ENCODE data around the gene CNTNAP2. TPM values are rescaled to one million over a fixed set of nuclear protein-coding genes. Genes with fewer than 3 reads are reported as not detected.

The CNTNAP2 gene
- total and polyA plus RNA-seq, 4 donors, result 0.14 to 2.3 (median 1.1) TPM

- no peaks in the 10 kb centered on the region for H3K36me3 ChIP-seq (ENCODE audit: control insufficient read depth in 4 of 4, insufficient read depth in 3 of 4, low read depth in 1 of 4, low read length in 3 of 4)
- H3K9me3 ChIP-seq (ENCODE audit: control insufficient read depth in 4 of 4, low read length in 3 of 4), result no peaks in the 10 kb centered on the region
- peaks cover 0 to 9% (median 0%) of the 10 kb centered on the region in 4 donors for H3K27me3 ChIP-seq (ENCODE audit: control insufficient read depth in 4 of 4, insufficient read depth in 4 of 4, low read length in 3 of 4)
- TF ChIP-seq, protein P1, sequence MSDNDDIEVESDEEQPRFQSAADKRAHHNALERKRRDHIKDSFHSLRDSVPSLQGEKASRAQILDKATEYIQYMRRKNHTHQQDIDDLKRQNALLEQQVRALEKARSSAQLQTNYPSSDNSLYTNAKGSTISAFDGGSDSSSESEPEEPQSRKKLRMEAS (IDR thresholded peaks at IDR 0.05), result no peak
- TF ChIP-seq TAF1 (conservative IDR thresholded peaks at IDR 0.05) (no peak), ATF3 (IDR thresholded peaks at IDR 0.05) (no peak), HNF4A (conservative IDR thresholded peaks at IDR 0.05) (no peak), FOXA2 (IDR thresholded peaks at IDR 0.05) (no peak), REST (IDR thresholded peaks at IDR 0.05) (no peak), RAD21 (IDR thresholded peaks at IDR 0.05) (no peak), FOXA1 (IDR thresholded peaks at IDR 0.05) (no peak), JUND (IDR thresholded peaks at IDR 0.05) (no peak), NR2F2 (IDR thresholded peaks at IDR 0.05) (no peak)
- TF ChIP-seq, protein P2, sequence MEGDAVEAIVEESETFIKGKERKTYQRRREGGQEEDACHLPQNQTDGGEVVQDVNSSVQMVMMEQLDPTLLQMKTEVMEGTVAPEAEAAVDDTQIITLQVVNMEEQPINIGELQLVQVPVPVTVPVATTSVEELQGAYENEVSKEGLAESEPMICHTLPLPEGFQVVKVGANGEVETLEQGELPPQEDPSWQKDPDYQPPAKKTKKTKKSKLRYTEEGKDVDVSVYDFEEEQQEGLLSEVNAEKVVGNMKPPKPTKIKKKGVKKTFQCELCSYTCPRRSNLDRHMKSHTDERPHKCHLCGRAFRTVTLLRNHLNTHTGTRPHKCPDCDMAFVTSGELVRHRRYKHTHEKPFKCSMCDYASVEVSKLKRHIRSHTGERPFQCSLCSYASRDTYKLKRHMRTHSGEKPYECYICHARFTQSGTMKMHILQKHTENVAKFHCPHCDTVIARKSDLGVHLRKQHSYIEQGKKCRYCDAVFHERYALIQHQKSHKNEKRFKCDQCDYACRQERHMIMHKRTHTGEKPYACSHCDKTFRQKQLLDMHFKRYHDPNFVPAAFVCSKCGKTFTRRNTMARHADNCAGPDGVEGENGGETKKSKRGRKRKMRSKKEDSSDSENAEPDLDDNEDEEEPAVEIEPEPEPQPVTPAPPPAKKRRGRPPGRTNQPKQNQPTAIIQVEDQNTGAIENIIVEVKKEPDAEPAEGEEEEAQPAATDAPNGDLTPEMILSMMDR (IDR thresholded peaks at IDR 0.05; ENCODE audit: low read depth, low read length, missing input control), result no peak
- no peaks in the 10 kb centered on the region for H3K4me1 ChIP-seq (ENCODE audit: control insufficient read depth in 4 of 4, insufficient read depth in 4 of 4, low read length in 3 of 4)
- H3K9ac ChIP-seq (ENCODE audit: low read depth in 1 of 2, low read length in 2 of 2), result no peak overlapping the region
- DNase-seq (ENCODE audit: low spot score), result no peak
- no peak overlapping the region for H3K4me3 ChIP-seq (ENCODE audit: low read depth in 1 of 3, low read length in 3 of 3)
- no peak overlapping the region for H3K27ac ChIP-seq (ENCODE audit: low read depth in 1 of 2, low read length in 2 of 2)
- 55% methylated on average over 4 of the region's 4 CpGs for WGBS
Measured at GRCh38 chr7:148121401-148121800, 2004.8 kb downstream of the CNTNAP2 start.

- Histone ChIP-seq H3K27ac (ENCODE audit: low read depth in 1 of 2, low read length in 2 of 2) (no peak overlapping the region), H3K27me3 (ENCODE audit: control insufficient read depth in 4 of 4, insufficient read depth in 4 of 4, low read length in 3 of 4) (peaks cover 0 to 9% (median 0%) of the 10 kb centered on the region in 4 donors), H3K4me1 (ENCODE audit: control insufficient read depth in 4 of 4, insufficient read depth in 4 of 4, low read length in 3 of 4) (no peaks in the 10 kb centered on the region), H3K36me3 (ENCODE audit: control insufficient read depth in 4 of 4, insufficient read depth in 3 of 4, low read depth in 1 of 4, low read length in 3 of 4) (no peaks in the 10 kb centered on the region), H3K9ac (ENCODE audit: low read depth in 1 of 2, low read length in 2 of 2) (no peak overlapping the region), H3K9me3 (ENCODE audit: control insufficient read depth in 4 of 4, low read length in 3 of 4) (no peaks in the 10 kb centered on the region), H3K4me3 (ENCODE audit: low read depth in 1 of 3, low read length in 3 of 3) (no peak overlapping the region)
- DNase-seq (ENCODE audit: low spot score), result no peak
- WGBS, result 68% methylated on average over 4 of the region's 4 CpGs
- TF ChIP-seq HNF4A (conservative IDR thresholded peaks at IDR 0.05) (no peak), FOXA2 (IDR thresholded peaks at IDR 0.05) (no peak), RXRA (IDR thresholded peaks at IDR 0.05) (no peak)
Measured at GRCh38 chr7:148121847-148122246, 2005.2 kb downstream of the CNTNAP2 start.

GRCh38 chr7:148124477-148124876 is 2007.9 kb downstream of the CNTNAP2 start:
- H3K27me3 ChIP-seq (ENCODE audit: control insufficient read depth in 4 of 4, insufficient read depth in 4 of 4, low read length in 3 of 4), result peaks cover 0 to 4% (median 0%) of the 10 kb centered on the region in 4 donors
- H3K4me1 ChIP-seq (ENCODE audit: control insufficient read depth in 4 of 4, insufficient read depth in 4 of 4, low read length in 3 of 4), result no peaks in the 10 kb centered on the region
- H3K4me3 ChIP-seq (ENCODE audit: low read depth in 1 of 3, low read length in 3 of 3), result no peak overlapping the region
- H3K9ac ChIP-seq (ENCODE audit: low read depth in 1 of 2, low read length in 2 of 2), result no peak overlapping the region
- H3K36me3 ChIP-seq (ENCODE audit: control insufficient read depth in 4 of 4, insufficient read depth in 3 of 4, low read depth in 1 of 4, low read length in 3 of 4), result no peaks in the 10 kb centered on the region
- H3K9me3 ChIP-seq (ENCODE audit: control insufficient read depth in 4 of 4, low read length in 3 of 4), result no peaks in the 10 kb centered on the region
- 72% methylated on average over 5 of the region's 5 CpGs for WGBS
- no peak for DNase-seq (ENCODE audit: low spot score)
- no peak overlapping the region for H3K27ac ChIP-seq (ENCODE audit: low read depth in 1 of 2, low read length in 2 of 2)
- TF ChIP-seq NR2F2 (IDR thresholded peaks at IDR 0.05) (no peak), JUND (IDR thresholded peaks at IDR 0.05) (no peak), SP1 (IDR thresholded peaks at IDR 0.05) (no peak), HNF4A (conservative IDR thresholded peaks at IDR 0.05) (no peak), RXRA (IDR thresholded peaks at IDR 0.05) (no peak), YY1 (IDR thresholded peaks at IDR 0.05) (no peak), FOXA1 (IDR thresholded peaks at IDR 0.05) (no peak), RAD21 (IDR thresholded peaks at IDR 0.05) (no peak), REST (IDR thresholded peaks at IDR 0.05) (no peak), ATF3 (IDR thresholded peaks at IDR 0.05) (no peak), HNF4G (IDR thresholded peaks at IDR 0.05) (no peak), EGR1 (IDR thresholded peaks at IDR 0.05; ENCODE audit: low read depth in 2 of 2) (no peak)
- TF ChIP-seq, protein P1 (IDR thresholded peaks at IDR 0.05), result no peak
